Colonic mucosa (tissue), 4 donors: Measurements from ENCODE around the gene OR10H2. TPM values are rescaled to one million over a fixed set of nuclear protein-coding genes. Genes with fewer than 3 reads are reported as not detected.
"Not testable (repeated sequence)": the region's sequence is repeated elsewhere in the genome, so short reads cannot be mapped to it uniquely, and the experiment has no call there.

ENCODE experiments used
- DNase-seq: peaks from one replicate; pipeline ENCODE4 v3.0.0-alpha.2; 2020
- H3K27ac ChIP-seq: fragments of 200-600 bp; one replicate; pipeline ENCODE4 v1.8.0; 2021
- H3K27me3 ChIP-seq: fragments of 200-600 bp; one replicate; pipeline ENCODE4 v1.8.0; 2021
- H3K36me3 ChIP-seq: fragments of 200-600 bp; one replicate; pipeline ENCODE4 v1.8.0; 2021
- H3K4me1 ChIP-seq: fragments of 200-600 bp; one replicate; pipeline ENCODE4 v1.8.0; 2021; ENCODE audit warnings: mild to moderate bottlenecking
- H3K4me3 ChIP-seq: fragments of 200-600 bp; one replicate; pipeline ENCODE4 v1.8.0; 2021
- H3K9ac ChIP-seq, 2 donors: one replicate each; pipeline ENCODE4 v1.7.0; 2013; ENCODE audit warnings: control low read depth in 2 of 2, low read depth in 2 of 2, low read length in 2 of 2
- H3K9me3 ChIP-seq: fragments of 200-600 bp; one replicate; pipeline ENCODE4 v1.8.0; 2021
- CTCF ChIP-seq: fragments of 200-600 bp; IDR thresholded peaks from one replicate; pipeline ENCODE4 v1.8.0; 2022; ENCODE audit warnings: antibody characterized with exemption, mild to moderate bottlenecking
- intact Hi-C: fragments of 100-400 bp; cut with DNase I; formaldehyde crosslinking; loops from one replicate; pipeline ENCODE4 v1.14.1; 2022
- total RNA-seq, 2 donors: library from RNA; stranded (reverse); fragmentation: NEBNext Ultra II Directional in 1 of 2; extraction: Animal tissue kit (Norgen Biotek cat#: 25700) in 1 of 2; gene quantifications; one replicate each; pipeline ENCODE4 v1.2.1, GENCODE V29; 2021
- donor health status: healthy.
- donor health status: DM: no; HTN: no; CAD: no.
- donor health status: DM: no; HTN: no; CAD: no.

The OR10H2 gene
- total RNA-seq, 2 donors from 2014 or later = not detected

- intact Hi-C loops = loop anchor here (5.0 kb wide), 1 partner anchor 133 kb away; no protein-coding TSS in a partner anchor
- DNase-seq = peak; percentile 26
- H3K27me3 ChIP-seq = no peaks in the 10 kb centered on the region
Observed at GRCh38 chr19:15759962-15760565, 32.2 kb downstream of the OR10H2 start.

GRCh38 chr19:15769586-15769985 is 41.8 kb downstream of the OR10H2 start:
- Histone ChIP-seq H3K36me3 (no peaks in the 10 kb centered on the region), H3K9ac (no peak overlapping the region), H3K4me3 (no peak overlapping the region), H3K9me3 (no peaks in the 10 kb centered on the region), H3K27me3 (no peaks in the 10 kb centered on the region), H3K4me1 (no peaks in the 10 kb centered on the region), H3K27ac (no peak overlapping the region)
- intact Hi-C loops = no loop called here
- DNase-seq = no peak
- no peak for TF ChIP-seq CTCF

More at GRCh38 chr19:15759962-15760565, 32.2 kb downstream of the OR10H2 start:
- Histone ChIP-seq H3K9me3 (no peaks in the 10 kb centered on the region), H3K4me3 (no peak overlapping the region), H3K27ac (no peak overlapping the region), H3K9ac (no peak overlapping the region), H3K36me3 (no peaks in the 10 kb centered on the region), H3K4me1 (no peaks in the 10 kb centered on the region)
- peak; percentile 41 for TF ChIP-seq CTCF

- H3K9me3 ChIP-seq, H3K4me1 ChIP-seq, H3K27me3 ChIP-seq, H3K27ac ChIP-seq, DNase-seq, H3K36me3 ChIP-seq, H3K4me3 ChIP-seq, H3K9ac ChIP-seq, intact Hi-C loops: not testable (repeated sequence)
Observed at GRCh38 chr19:15774159-15774558, 46.3 kb downstream of the OR10H2 start.

GRCh38 chr19:15775249-15775648 is 47.4 kb downstream of the OR10H2 start:
- Histone ChIP-seq H3K9me3 (no peaks in the 10 kb centered on the region), H3K4me1 (no peaks in the 10 kb centered on the region), H3K36me3 (no peaks in the 10 kb centered on the region), H3K4me3 (no peak overlapping the region), H3K27ac (no peak overlapping the region), H3K9ac (no peak overlapping the region), H3K27me3 (no peaks in the 10 kb centered on the region)
- intact Hi-C loops = no loop called here
- no peak for DNase-seq
- no peak for TF ChIP-seq CTCF

- TF ChIP-seq CTCF = no peak
- Histone ChIP-seq H3K9ac (no peak overlapping the region), H3K4me3 (no peak overlapping the region), H3K36me3 (no peaks in the 10 kb centered on the region), H3K9me3 (no peaks in the 10 kb centered on the region), H3K4me1 (no peaks in the 10 kb centered on the region), H3K27me3 (no peaks in the 10 kb centered on the region), H3K27ac (no peak overlapping the region)
- DNase-seq = no peak
- intact Hi-C loops = no loop called here
Observed at GRCh38 chr19:15776264-15776663, 48.4 kb downstream of the OR10H2 start.
